Endodermal cell (in vitro differentiated cells): ENCODE measurements around the gene FYN. TPM values are rescaled to one million over a fixed set of nuclear protein-coding genes. Genes with fewer than 3 reads are reported as not detected.

ENCODE experiments used
- DNase-seq: peaks from one replicate; pipeline ENCODE4 v3.0.0-alpha.2; 2017
- H3K27ac ChIP-seq: 2 replicates; pipeline ENCODE4 v1.5.1; 2013; ENCODE audit warnings: mild to moderate bottlenecking, low read depth, low read length, moderate library complexity
- H3K27me3 ChIP-seq: 2 replicates; pipeline ENCODE4 v1.6.1; 2013; ENCODE audit warnings: mild to moderate bottlenecking, low read length, moderate library complexity; ENCODE audit not compliant: insufficient read depth, control insufficient read depth, poor library complexity, severe bottlenecking
- H3K36me3 ChIP-seq: 2 replicates; pipeline ENCODE4 v1.7.0; 2013; ENCODE audit warnings: mild to moderate bottlenecking, low read length, moderate library complexity; ENCODE audit not compliant: control insufficient read depth, insufficient read depth
- H3K4me1 ChIP-seq: one replicate; pipeline ENCODE4 v1.7.0; 2013; ENCODE audit warnings: low read length; ENCODE audit not compliant: control insufficient read depth, insufficient read depth
- H3K4me3 ChIP-seq: 2 replicates; pipeline ENCODE4 v1.5.1; 2013; ENCODE audit warnings: mild to moderate bottlenecking, low read length, moderate library complexity
- H3K9ac ChIP-seq: 2 replicates; pipeline ENCODE4 v1.6.1; 2013; ENCODE audit warnings: mild to moderate bottlenecking, low read length, moderate library complexity; ENCODE audit not compliant: poor library complexity, severe bottlenecking; ENCODE audit errors: extremely low read depth
- H3K9me3 ChIP-seq: 2 replicates; pipeline ENCODE4 v1.6.1; 2013; ENCODE audit warnings: mild to moderate bottlenecking, low read length, moderate library complexity; ENCODE audit not compliant: control insufficient read depth
- H3K27ac Mint-ChIP-seq: 2 replicates; pipeline ENCODE4 v1.8.0; 2020; ENCODE audit warnings: mixed read lengths
- H3K27me3 Mint-ChIP-seq: 2 replicates; pipeline ENCODE4 v1.8.0; 2021; ENCODE audit warnings: mild to moderate bottlenecking, mixed read lengths; ENCODE audit not compliant: insufficient read depth
- H3K36me3 Mint-ChIP-seq: 2 replicates; pipeline ENCODE4 v1.8.0; 2020; ENCODE audit warnings: low read depth, mixed read lengths
- H3K4me1 Mint-ChIP-seq: 2 replicates; pipeline ENCODE4 v1.8.0; 2020; ENCODE audit warnings: mixed read lengths
- H3K4me3 Mint-ChIP-seq: 2 replicates; pipeline ENCODE4 v1.8.0; 2020; ENCODE audit warnings: mild to moderate bottlenecking, moderate library complexity, mixed read lengths
- H3K9me3 Mint-ChIP-seq: 2 replicates; pipeline ENCODE4 v1.8.0; 2020; ENCODE audit warnings: mild to moderate bottlenecking, mixed read lengths
- WGBS, 2 experiments: methylation state at CpG; one replicate each; pipeline versions ENCODE4 v1.1.5 to v1.1.7; 2013; ENCODE audit warnings: missing lambda C conversion rate in 2 of 2, mixed read lengths in 1 of 2; ENCODE audit not compliant: insufficient coverage in 1 of 2, insufficient read length in 1 of 2; 5-methylcytosine and 5-hydroxymethylcytosine counted together
- total RNA-seq, 2 donors: library from RNA; stranded (reverse); fragmentation: NEBNext Ultra II Directional in 1 of 2; extraction: Animal tissue kit (Norgen Biotek cat#: 25700) in 1 of 2; gene quantifications; 2 replicates in 1 of 2; 3 replicates in 1 of 2; pipeline ENCODE4 v1.2.1, GENCODE V29; 2021
- TF ChIP-seq, protein P1 (sequence below): fragments of 200-600 bp; sonication (generic); conservative IDR thresholded peaks from 2 replicates; pipeline ENCODE4 v1.5.0; 2021; ENCODE audit warnings: antibody characterized with exemption, mild to moderate bottlenecking

Gene FYN
- total RNA-seq, 2 donors from 2014 or later: 70.0 to 96.4 TPM

DNA sequence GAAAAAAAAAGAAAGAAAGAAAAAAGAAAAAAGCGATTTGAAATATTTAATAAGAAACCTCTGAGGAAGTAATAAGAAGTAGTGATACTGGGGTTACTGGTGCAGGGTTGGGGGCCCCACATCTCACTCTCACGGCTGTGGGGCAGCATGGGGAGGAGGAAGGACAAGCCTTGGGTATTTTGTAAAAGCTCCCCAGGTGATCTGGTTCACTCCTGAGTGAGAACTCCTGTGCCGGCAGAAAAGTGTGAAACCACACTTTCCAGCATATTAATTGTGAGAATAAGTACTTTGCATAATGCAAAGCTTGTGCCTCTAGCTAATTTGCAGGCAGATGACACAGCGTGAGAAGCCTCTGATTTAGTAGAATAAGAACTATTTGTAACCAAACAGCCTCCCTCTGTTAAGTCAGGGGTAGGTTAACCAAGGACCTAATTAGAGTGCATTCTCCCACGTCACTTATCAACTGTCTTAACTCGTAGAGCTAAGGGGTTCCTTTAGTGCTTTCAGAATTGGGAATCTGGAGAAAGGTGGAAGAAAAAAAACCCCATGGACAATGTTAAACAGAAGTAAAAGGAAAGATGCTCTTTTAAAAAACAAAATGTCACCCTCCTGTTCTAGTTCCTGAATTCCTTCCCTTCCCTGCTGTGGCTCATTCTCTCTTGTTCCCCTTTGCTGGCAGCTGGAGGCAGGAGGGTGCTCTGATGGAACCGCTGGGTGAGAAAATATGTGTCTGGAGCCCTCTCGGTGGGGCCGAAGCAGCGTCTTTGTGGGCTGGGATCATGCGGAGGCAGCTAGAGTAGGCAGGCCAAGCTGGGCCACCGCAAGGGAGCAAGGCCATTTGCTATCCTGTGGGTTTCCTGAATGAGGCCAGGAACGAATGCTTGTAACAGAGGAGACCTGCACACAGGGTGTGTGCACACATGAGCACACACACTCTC lies 108.7 kb downstream of the FYN start:
- peak overlapping the region; percentile 73 for H3K27ac Mint-ChIP-seq
- Histone ChIP-seq H3K4me3 (no peak overlapping the region), H3K27me3 (no peaks in the 10 kb centered on the region), H3K36me3 (no peaks in the 10 kb centered on the region), H3K9ac (no peak overlapping the region), H3K4me1 (peaks cover 14% of the 10 kb centered on the region), H3K27ac (peak overlapping the region; percentile 7), H3K9me3 (no peaks in the 10 kb centered on the region)
- 45 to 59% methylated on average over 5 to 13 of the region's 13 CpGs for WGBS, 2 experiments
- DNase-seq: peak; percentile 85
- peaks cover 4% of the 10 kb centered on the region for H3K36me3 Mint-ChIP-seq
- H3K9me3 Mint-ChIP-seq: no peaks in the 10 kb centered on the region
- no peak overlapping the region for H3K4me3 Mint-ChIP-seq
- H3K27me3 Mint-ChIP-seq: peaks cover 18% of the 10 kb centered on the region
- peaks cover 67% of the 10 kb centered on the region for H3K4me1 Mint-ChIP-seq
- TF ChIP-seq, protein P1, sequence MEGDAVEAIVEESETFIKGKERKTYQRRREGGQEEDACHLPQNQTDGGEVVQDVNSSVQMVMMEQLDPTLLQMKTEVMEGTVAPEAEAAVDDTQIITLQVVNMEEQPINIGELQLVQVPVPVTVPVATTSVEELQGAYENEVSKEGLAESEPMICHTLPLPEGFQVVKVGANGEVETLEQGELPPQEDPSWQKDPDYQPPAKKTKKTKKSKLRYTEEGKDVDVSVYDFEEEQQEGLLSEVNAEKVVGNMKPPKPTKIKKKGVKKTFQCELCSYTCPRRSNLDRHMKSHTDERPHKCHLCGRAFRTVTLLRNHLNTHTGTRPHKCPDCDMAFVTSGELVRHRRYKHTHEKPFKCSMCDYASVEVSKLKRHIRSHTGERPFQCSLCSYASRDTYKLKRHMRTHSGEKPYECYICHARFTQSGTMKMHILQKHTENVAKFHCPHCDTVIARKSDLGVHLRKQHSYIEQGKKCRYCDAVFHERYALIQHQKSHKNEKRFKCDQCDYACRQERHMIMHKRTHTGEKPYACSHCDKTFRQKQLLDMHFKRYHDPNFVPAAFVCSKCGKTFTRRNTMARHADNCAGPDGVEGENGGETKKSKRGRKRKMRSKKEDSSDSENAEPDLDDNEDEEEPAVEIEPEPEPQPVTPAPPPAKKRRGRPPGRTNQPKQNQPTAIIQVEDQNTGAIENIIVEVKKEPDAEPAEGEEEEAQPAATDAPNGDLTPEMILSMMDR: no peak

DNA sequence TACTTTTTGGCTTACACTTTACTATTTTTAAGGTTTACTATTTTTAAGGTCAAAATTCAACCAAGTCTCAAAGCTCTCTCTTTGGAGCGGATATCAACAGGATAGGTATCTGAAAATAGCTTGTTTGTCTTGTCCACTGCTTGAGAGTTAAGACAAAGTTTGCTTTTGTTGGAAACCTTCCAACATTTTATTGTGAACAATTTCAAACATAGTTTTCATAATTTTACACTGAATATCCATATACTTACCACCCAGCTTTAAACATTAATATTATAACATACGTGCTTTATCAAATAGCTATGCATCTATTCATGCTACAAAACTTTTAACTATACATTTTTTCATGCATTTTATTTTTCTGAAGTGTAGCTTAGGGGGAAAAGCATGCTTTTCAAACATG lies 109.9 kb downstream of the FYN start:
- Histone ChIP-seq H3K4me3 (no peak overlapping the region), H3K36me3 (no peaks in the 10 kb centered on the region), H3K4me1 (peaks cover 10% of the 10 kb centered on the region), H3K27ac (no peak overlapping the region), H3K9me3 (no peaks in the 10 kb centered on the region), H3K27me3 (no peaks in the 10 kb centered on the region), H3K9ac (no peak overlapping the region)
- Mint-ChIP-seq H3K27me3 (peaks cover 10% of the 10 kb centered on the region), H3K4me3 (no peak overlapping the region), H3K27ac (no peak overlapping the region), H3K36me3 (peaks cover 4% of the 10 kb centered on the region), H3K4me1 (peaks cover 60% of the 10 kb centered on the region), H3K9me3 (no peaks in the 10 kb centered on the region)
- no peak for DNase-seq
- TF ChIP-seq, protein P1: no peak
- 95 to 100% methylated on average over 1 to 2 of the region's 2 CpGs for WGBS, 2 experiments

DNA sequence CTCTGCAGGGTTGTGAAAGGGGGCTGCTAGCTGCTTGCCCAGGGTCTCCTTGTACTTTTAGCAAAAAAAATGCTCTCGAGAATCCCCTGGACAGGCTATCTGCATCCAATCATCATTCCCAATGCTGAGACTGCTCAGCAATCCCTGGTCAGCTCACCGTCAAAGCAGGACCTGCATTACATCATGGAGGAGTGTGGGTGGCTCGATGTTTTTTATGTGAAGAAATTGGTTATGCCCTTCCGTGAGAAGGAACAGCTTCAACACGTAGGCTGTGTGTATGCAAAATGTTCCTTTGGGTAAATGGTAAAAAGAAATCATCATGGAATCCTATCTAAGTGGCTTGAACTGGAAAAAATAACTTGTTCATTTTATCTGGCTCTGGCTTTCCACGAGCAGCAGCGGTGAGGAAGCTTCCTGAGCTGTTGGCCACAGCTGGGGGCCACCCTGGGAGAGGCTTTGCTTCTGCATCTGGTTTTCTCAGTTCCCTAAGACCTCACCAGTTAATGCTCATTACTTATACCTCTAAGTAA lies 111.4 kb downstream of the FYN start:
- Histone ChIP-seq H3K27me3 (no peaks in the 10 kb centered on the region), H3K9ac (no peak overlapping the region), H3K27ac (no peak overlapping the region), H3K9me3 (no peaks in the 10 kb centered on the region), H3K36me3 (no peaks in the 10 kb centered on the region), H3K4me3 (no peak overlapping the region), H3K4me1 (peaks cover 10% of the 10 kb centered on the region)
- Mint-ChIP-seq H3K36me3 (peaks cover 4% of the 10 kb centered on the region), H3K27me3 (peaks cover 10% of the 10 kb centered on the region), H3K9me3 (no peaks in the 10 kb centered on the region), H3K4me3 (no peak overlapping the region), H3K27ac (no peak overlapping the region), H3K4me1 (peaks cover 56% of the 10 kb centered on the region)
- DNase-seq: no peak
- 89 to 97% methylated on average over 5 to 7 of the region's 7 CpGs for WGBS, 2 experiments
- TF ChIP-seq, protein P1: no peak
